SU-DHL-6 (cell line): ENCODE data around the gene PRKACA.
A peak's percentile ranks its signal among the peaks of the same experiment; 100 is the strongest.

ENCODE experiments used
- H2AFZ ChIP-seq: fragments of 200-600 bp; sonication (generic); 2 replicates; pipeline ENCODE4 v1.6.1; 2014; ENCODE audit warnings: low read depth, mild to moderate bottlenecking, moderate library complexity, mixed read lengths, antibody characterized with exemption, low read length; ENCODE audit not compliant: severe bottlenecking
- H3F3A ChIP-seq: fragments of 200-600 bp; shearing (Covaris generic); 2 replicates; pipeline ENCODE4 v1.6.0; 2016; ENCODE audit warnings: antibody characterized with exemption, mild to moderate bottlenecking; ENCODE audit not compliant: insufficient read depth
- H3K27ac ChIP-seq: fragments of 200-600 bp; sonication (generic); 2 replicates; pipeline ENCODE4 v1.5.1; 2016; ENCODE audit warnings: low read depth, mild to moderate bottlenecking, low read length, moderate library complexity, mixed read lengths
- H3K27me3 ChIP-seq: fragments of 200-600 bp; sonication (generic), shearing (Covaris generic); 2 replicates; pipeline ENCODE4 v1.6.0; 2014; ENCODE audit warnings: mild to moderate bottlenecking, low read length
- H3K36me3 ChIP-seq: fragments of 200-600 bp; sonication (generic); 2 replicates; pipeline ENCODE4 v1.6.1; 2014; ENCODE audit warnings: mild to moderate bottlenecking, low read length, mixed read lengths
- H3K4me2 ChIP-seq: fragments of 300-600, 200-600 bp; shearing (Covaris generic), sonication (generic); 2 replicates; pipeline ENCODE4 v1.6.0; 2014; ENCODE audit warnings: low read length, low read depth, mild to moderate bottlenecking; ENCODE audit not compliant: poor library complexity, severe bottlenecking
- H3K4me3 ChIP-seq: fragments of 200-600 bp; sonication (generic); 2 replicates; pipeline ENCODE4 v1.5.1; 2014; ENCODE audit warnings: antibody characterized with exemption, low read length, mild to moderate bottlenecking, mixed read lengths; ENCODE audit not compliant: insufficient read depth, poor library complexity, severe bottlenecking
- H3K79me2 ChIP-seq: fragments of 200-600 bp; sonication (generic); 2 replicates; pipeline ENCODE4 v1.6.1; 2014; ENCODE audit warnings: mild to moderate bottlenecking, low read length, moderate library complexity; ENCODE audit not compliant: insufficient read depth
- H3K9ac ChIP-seq: fragments of 200-600 bp; sonication (generic); 2 replicates; pipeline ENCODE4 v1.7.0; 2014; ENCODE audit warnings: mild to moderate bottlenecking, low read length
- H3K9me2 ChIP-seq: fragments of 200-600 bp; sonication (generic); replicated peaks from 2 replicates; pipeline ENCODE4 v1.6.1; 2014; ENCODE audit warnings: low read length; ENCODE audit not compliant: insufficient read depth
- H3K9me3 ChIP-seq: fragments of 200-600 bp; sonication (generic); 2 replicates; pipeline ENCODE4 v1.6.1; 2014; ENCODE audit warnings: low read length, mixed read lengths; ENCODE audit not compliant: insufficient read depth
- H4K20me1 ChIP-seq: fragments of 200-600 bp; sonication (generic); 2 replicates; pipeline ENCODE4 v1.6.1; 2014; ENCODE audit warnings: low read depth, mild to moderate bottlenecking, antibody characterized with exemption, low read length, moderate library complexity, mixed read lengths
- CTCF ChIP-seq: fragments of 200-600 bp; sonication (generic); IDR thresholded peaks from one replicate; pipeline ENCODE4 v1.5.1; 2017; ENCODE audit warnings: antibody characterized with exemption, mild to moderate bottlenecking, low read length, moderate library complexity; ENCODE audit not compliant: insufficient read depth, poor library complexity, severe bottlenecking
- EZH2phosphoT487 ChIP-seq: fragments of 200-600 bp; sonication (generic), shearing (Covaris generic); conservative IDR thresholded peaks from 2 replicates; pipeline ENCODE4 v1.6.1; 2018; ENCODE audit warnings: mild to moderate bottlenecking, antibody characterized with exemption, low read length, moderate library complexity, mixed read lengths

The PRKACA gene

GRCh38 chr19:14119146-14119545 lies 1.6 kb upstream of the PRKACA start:
- Histone ChIP-seq H3K36me3 (no peaks in the 10 kb centered on the region), H3K9me3 (no peaks in the 10 kb centered on the region), H3K9ac (peak overlapping the region; percentile 65; the same call in 1 of the 2 replicates), H3K27ac (peak overlapping the region; percentile 38), H3K79me2 (peaks cover 19% of the 10 kb centered on the region), H3K27me3 (no peaks in the 10 kb centered on the region), H3K4me3 (no peak overlapping the region), H3K4me2 (peak overlapping the region; percentile 59), H2AFZ (no peak overlapping the region), H3K9me2 (no peaks in the 10 kb centered on the region), H3F3A (peaks cover 31% of the 10 kb centered on the region), H4K20me1 (0 out of 2 replicates have a peak, but pooled peaks cover 3% of the 10 kb centered on the region)
- TF ChIP-seq EZH2phosphoT487, result no peak
- no peak for TF ChIP-seq CTCF

GRCh38 chr19:14118165-14119051 lies 846 bp upstream of the PRKACA start:
- no peaks in the 10 kb centered on the region for H3K27me3 ChIP-seq
- peak overlapping the region; percentile 59 for H3K4me2 ChIP-seq
- peaks cover 22% of the 10 kb centered on the region for H3K79me2 ChIP-seq
- H3K4me3 ChIP-seq, result peak overlapping the region; percentile 64
- H3K9ac ChIP-seq, result peak overlapping the region; percentile 65
- H2AFZ ChIP-seq, result no peak overlapping the region
- no peaks in the 10 kb centered on the region for H3K9me2 ChIP-seq
- no peaks in the 10 kb centered on the region for H3K36me3 ChIP-seq
- peak overlapping the region; percentile 38 for H3K27ac ChIP-seq
- no peaks in the 10 kb centered on the region for H3K9me3 ChIP-seq
- no peak for TF ChIP-seq CTCF
- no peak for TF ChIP-seq EZH2phosphoT487
- H4K20me1 ChIP-seq, result 0 out of 2 replicates have a peak, but pooled peaks cover 3% of the 10 kb centered on the region
- H3F3A ChIP-seq, result peaks cover 31% of the 10 kb centered on the region

- Histone ChIP-seq H3K36me3 (no peaks in the 10 kb centered on the region), H3K27me3 (no peaks in the 10 kb centered on the region), H2AFZ (no peak overlapping the region), H3K4me3 (peak overlapping the region; percentile 97), H3K79me2 (peaks cover 30% of the 10 kb centered on the region), H4K20me1 (0 out of 2 replicates have a peak, but pooled peaks cover 3% of the 10 kb centered on the region), H3K27ac (no peak overlapping the region), H3F3A (peaks cover 28% of the 10 kb centered on the region), H3K9me2 (no peaks in the 10 kb centered on the region), H3K4me2 (peak overlapping the region; percentile 87), H3K9me3 (no peaks in the 10 kb centered on the region), H3K9ac (peak overlapping the region; percentile 83)
- TF ChIP-seq EZH2phosphoT487 (no peak), CTCF (no peak)
These were observed 514 bp downstream of the PRKACA start for GRCh38 chr19:14116918-14117578.
